Neural cell (in vitro differentiated cells): Measurements from ENCODE around the gene MBTPS2.

Experiments
- EP300 ChIP-seq: fragments of 450-650 bp; conservative IDR thresholded peaks from 2 replicates; pipeline ENCODE4 v1.6.1; 2014; ENCODE audit warnings: antibody characterized with exemption, mild to moderate bottlenecking, moderate library complexity; ENCODE audit not compliant: poor library complexity, severe bottlenecking
- EZH2 ChIP-seq: fragments of 200-600, 300-800 bp; shearing (Covaris generic), sonication (generic); IDR thresholded peaks from 2 replicates; pipeline ENCODE4 v1.6.1; 2014; ENCODE audit warnings: antibody characterized with exemption, low read length, borderline replicate concordance, mild to moderate bottlenecking; ENCODE audit not compliant: insufficient read depth, poor library complexity, severe bottlenecking
- POLR2AphosphoS5 ChIP-seq: IDR thresholded peaks from 2 replicates; pipeline ENCODE4 v1.6.1; 2012
- SMC3 ChIP-seq: fragments of 450-650 bp; conservative IDR thresholded peaks from 2 replicates; pipeline ENCODE4 v1.6.1; 2014; ENCODE audit warnings: antibody characterized with exemption, mild to moderate bottlenecking, moderate library complexity; ENCODE audit not compliant: poor library complexity
- TF ChIP-seq, protein P1 (sequence below): IDR thresholded peaks from 2 replicates; pipeline ENCODE4 v1.6.1; 2012; ENCODE audit warnings: borderline replicate concordance
- TF ChIP-seq, protein P2 (sequence below): fragments of 450-650 bp; IDR thresholded peaks from 2 replicates; pipeline ENCODE4 v1.5.1; 2014; ENCODE audit warnings: antibody characterized with exemption, mild to moderate bottlenecking, moderate library complexity; ENCODE audit not compliant: poor library complexity, severe bottlenecking

DNA sequence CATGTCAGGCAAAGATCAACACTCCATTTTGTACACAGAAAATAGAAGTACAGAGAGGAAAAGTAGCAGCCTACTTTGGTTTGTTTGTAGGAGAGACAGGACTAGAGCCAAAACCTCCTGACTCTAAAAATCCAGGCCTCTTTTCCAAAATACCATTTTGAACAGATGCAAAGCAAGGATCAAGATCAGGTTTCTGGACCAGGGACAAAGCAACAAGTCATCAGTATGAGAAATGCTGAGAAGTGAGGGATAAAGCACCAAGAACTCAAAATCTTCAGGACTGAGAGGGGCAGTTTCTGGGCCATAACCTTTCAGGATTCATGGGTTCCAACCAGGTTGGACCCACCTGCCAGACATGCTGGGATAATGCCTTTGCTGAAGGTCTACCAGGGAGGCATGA is 36.6 kb upstream of the MBTPS2 start:
- TF ChIP-seq EP300 (no peak), POLR2AphosphoS5 (no peak), EZH2 (no peak), SMC3 (no peak)
- TF ChIP-seq, protein P1, sequence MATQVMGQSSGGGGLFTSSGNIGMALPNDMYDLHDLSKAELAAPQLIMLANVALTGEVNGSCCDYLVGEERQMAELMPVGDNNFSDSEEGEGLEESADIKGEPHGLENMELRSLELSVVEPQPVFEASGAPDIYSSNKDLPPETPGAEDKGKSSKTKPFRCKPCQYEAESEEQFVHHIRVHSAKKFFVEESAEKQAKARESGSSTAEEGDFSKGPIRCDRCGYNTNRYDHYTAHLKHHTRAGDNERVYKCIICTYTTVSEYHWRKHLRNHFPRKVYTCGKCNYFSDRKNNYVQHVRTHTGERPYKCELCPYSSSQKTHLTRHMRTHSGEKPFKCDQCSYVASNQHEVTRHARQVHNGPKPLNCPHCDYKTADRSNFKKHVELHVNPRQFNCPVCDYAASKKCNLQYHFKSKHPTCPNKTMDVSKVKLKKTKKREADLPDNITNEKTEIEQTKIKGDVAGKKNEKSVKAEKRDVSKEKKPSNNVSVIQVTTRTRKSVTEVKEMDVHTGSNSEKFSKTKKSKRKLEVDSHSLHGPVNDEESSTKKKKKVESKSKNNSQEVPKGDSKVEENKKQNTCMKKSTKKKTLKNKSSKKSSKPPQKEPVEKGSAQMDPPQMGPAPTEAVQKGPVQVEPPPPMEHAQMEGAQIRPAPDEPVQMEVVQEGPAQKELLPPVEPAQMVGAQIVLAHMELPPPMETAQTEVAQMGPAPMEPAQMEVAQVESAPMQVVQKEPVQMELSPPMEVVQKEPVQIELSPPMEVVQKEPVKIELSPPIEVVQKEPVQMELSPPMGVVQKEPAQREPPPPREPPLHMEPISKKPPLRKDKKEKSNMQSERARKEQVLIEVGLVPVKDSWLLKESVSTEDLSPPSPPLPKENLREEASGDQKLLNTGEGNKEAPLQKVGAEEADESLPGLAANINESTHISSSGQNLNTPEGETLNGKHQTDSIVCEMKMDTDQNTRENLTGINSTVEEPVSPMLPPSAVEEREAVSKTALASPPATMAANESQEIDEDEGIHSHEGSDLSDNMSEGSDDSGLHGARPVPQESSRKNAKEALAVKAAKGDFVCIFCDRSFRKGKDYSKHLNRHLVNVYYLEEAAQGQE = no peak
- TF ChIP-seq, protein P2, sequence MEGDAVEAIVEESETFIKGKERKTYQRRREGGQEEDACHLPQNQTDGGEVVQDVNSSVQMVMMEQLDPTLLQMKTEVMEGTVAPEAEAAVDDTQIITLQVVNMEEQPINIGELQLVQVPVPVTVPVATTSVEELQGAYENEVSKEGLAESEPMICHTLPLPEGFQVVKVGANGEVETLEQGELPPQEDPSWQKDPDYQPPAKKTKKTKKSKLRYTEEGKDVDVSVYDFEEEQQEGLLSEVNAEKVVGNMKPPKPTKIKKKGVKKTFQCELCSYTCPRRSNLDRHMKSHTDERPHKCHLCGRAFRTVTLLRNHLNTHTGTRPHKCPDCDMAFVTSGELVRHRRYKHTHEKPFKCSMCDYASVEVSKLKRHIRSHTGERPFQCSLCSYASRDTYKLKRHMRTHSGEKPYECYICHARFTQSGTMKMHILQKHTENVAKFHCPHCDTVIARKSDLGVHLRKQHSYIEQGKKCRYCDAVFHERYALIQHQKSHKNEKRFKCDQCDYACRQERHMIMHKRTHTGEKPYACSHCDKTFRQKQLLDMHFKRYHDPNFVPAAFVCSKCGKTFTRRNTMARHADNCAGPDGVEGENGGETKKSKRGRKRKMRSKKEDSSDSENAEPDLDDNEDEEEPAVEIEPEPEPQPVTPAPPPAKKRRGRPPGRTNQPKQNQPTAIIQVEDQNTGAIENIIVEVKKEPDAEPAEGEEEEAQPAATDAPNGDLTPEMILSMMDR = no peak
